Epithelial cell of prostate (primary cell): ENCODE data around the gene HSD17B2.
"Not testable (repeated sequence)": the region's sequence is repeated elsewhere in the genome, so short reads cannot be mapped to it uniquely, and the experiment has no call there.

ENCODE experiments used
- DNase-seq: peaks from one replicate; pipeline ENCODE4 v3.0.0-alpha.2; 2011; ENCODE audit warnings: low read depth, low spot score
- H3K27ac ChIP-seq: fragments of 450-650 bp; 2 replicates; pipeline ENCODE4 v1.5.1; 2017; ENCODE audit warnings: mild to moderate bottlenecking

HSD17B2 gene

GRCh38 chr16:82072313-82072712 lies 37.3 kb downstream of the HSD17B2 start:
- DNase-seq, result no peak
- peak overlapping the region; percentile 100 for H3K27ac ChIP-seq

GRCh38 chr16:82074019-82074558 lies 39.0 kb downstream of the HSD17B2 start:
- H3K27ac ChIP-seq, result no peak overlapping the region
- DNase-seq, result no peak

GRCh38 chr16:82078125-82078524 lies 43.1 kb downstream of the HSD17B2 start:
- H3K27ac ChIP-seq, result no peak overlapping the region
- no peak for DNase-seq

GRCh38 chr16:82079892-82080291 lies 44.8 kb downstream of the HSD17B2 start:
- DNase-seq, result no peak
- no peak overlapping the region for H3K27ac ChIP-seq

- H3K27ac ChIP-seq, result no peak overlapping the region
Observed at GRCh38 chr16:82081264-82081663, 46.2 kb downstream of the HSD17B2 start.

GRCh38 chr16:82082097-82082496 lies 47.0 kb downstream of the HSD17B2 start:
- DNase-seq, result no peak
- H3K27ac ChIP-seq, result peak overlapping the region; percentile 35

More at GRCh38 chr16:82081264-82081663, 46.2 kb downstream of the HSD17B2 start:
- no peak for DNase-seq

- no peak for DNase-seq
- peak overlapping the region; percentile 35 for H3K27ac ChIP-seq
Observed at GRCh38 chr16:82082543-82083244, 47.6 kb downstream of the HSD17B2 start.

GRCh38 chr16:82083710-82084353 lies 48.8 kb downstream of the HSD17B2 start:
- H3K27ac ChIP-seq, result no peak overlapping the region
- no peak for DNase-seq

GRCh38 chr16:82085011-82085779 lies 50.1 kb downstream of the HSD17B2 start:
- DNase-seq, result no peak
- H3K27ac ChIP-seq, result no peak overlapping the region

- no peak overlapping the region for H3K27ac ChIP-seq
- no peak for DNase-seq
Observed at GRCh38 chr16:82088483-82088882, 53.4 kb downstream of the HSD17B2 start.

GRCh38 chr16:82091241-82091640 lies 56.2 kb downstream of the HSD17B2 start:
- H3K27ac ChIP-seq, result peak overlapping the region; percentile 6
- DNase-seq, result no peak

GRCh38 chr16:82092711-82093110 lies 57.7 kb downstream of the HSD17B2 start:
- peak overlapping the region; percentile 45 for H3K27ac ChIP-seq
- no peak for DNase-seq

GRCh38 chr16:82093666-82094300 lies 58.7 kb downstream of the HSD17B2 start:
- DNase-seq, result no peak
- H3K27ac ChIP-seq, result peak overlapping the region; percentile 45

GRCh38 chr16:82094942-82095540 lies 60.0 kb downstream of the HSD17B2 start:
- no peak overlapping the region for H3K27ac ChIP-seq
- no peak for DNase-seq

GRCh38 chr16:82096641-82097040 lies 61.6 kb downstream of the HSD17B2 start:
- no peak overlapping the region for H3K27ac ChIP-seq
- no peak for DNase-seq

- H3K27ac ChIP-seq, result no peak overlapping the region
- DNase-seq, result no peak
Observed at GRCh38 chr16:82105107-82105506, 70.1 kb downstream of the HSD17B2 start.

- no peak overlapping the region for H3K27ac ChIP-seq
- DNase-seq, result no peak
Observed at GRCh38 chr16:82108100-82108499, 73.0 kb downstream of the HSD17B2 start.

- DNase-seq, result no peak
- H3K27ac ChIP-seq, result no peak overlapping the region
Observed at GRCh38 chr16:82108774-82109173, 73.7 kb downstream of the HSD17B2 start.

- DNase-seq, H3K27ac ChIP-seq: not testable (repeated sequence)
Observed at GRCh38 chr16:82109266-82109665, 74.2 kb downstream of the HSD17B2 start.

- H3K27ac ChIP-seq, result peak overlapping the region; percentile 81
- DNase-seq, result peak; percentile 86
Observed at GRCh38 chr16:82111944-82112343, 76.9 kb downstream of the HSD17B2 start.
